ENCODE results near the gene ST6GALNAC1. TPM values are rescaled to one million over a fixed set of nuclear protein-coding genes. Genes with fewer than 3 reads are reported as not detected.
"Not testable (repeated sequence)": the region's sequence is repeated elsewhere in the genome, so short reads cannot be mapped to it uniquely, and the experiment has no call there.

The ST6GALNAC1 gene
- total RNA-seq, 1 donor from 2014 or later: not detected

GRCh38 chr17:76642032-76642561 lies 1.5 kb downstream of the ST6GALNAC1 start:
- no peak for DNase-seq (ENCODE audit: low spot score)

- peak; percentile 41 for DNase-seq (ENCODE audit: low spot score)
Measured at GRCh38 chr17:76641501-76641900, 2.1 kb downstream of the ST6GALNAC1 start.

GRCh38 chr17:76640550-76641380 lies 2.8 kb downstream of the ST6GALNAC1 start:
- no peak for DNase-seq (ENCODE audit: low spot score)

- no peak for DNase-seq (ENCODE audit: low spot score)
Measured at GRCh38 chr17:76638263-76638662, 5.3 kb downstream of the ST6GALNAC1 start.

- not testable (repeated sequence) for DNase-seq (ENCODE audit: low spot score)
Measured at GRCh38 chr17:76636486-76637206, 6.9 kb downstream of the ST6GALNAC1 start.

GRCh38 chr17:76635659-76636360 lies 7.7 kb downstream of the ST6GALNAC1 start:
- DNase-seq (ENCODE audit: low spot score): peak; percentile 81

- no peak for DNase-seq (ENCODE audit: low spot score)
Measured at GRCh38 chr17:76635039-76635438, 8.5 kb downstream of the ST6GALNAC1 start.

GRCh38 chr17:76633628-76634328 lies 9.8 kb downstream of the ST6GALNAC1 start:
- no peak for DNase-seq (ENCODE audit: low spot score)

- DNase-seq (ENCODE audit: low spot score): peak; percentile 34
Measured at GRCh38 chr17:76631821-76632565, 11.6 kb downstream of the ST6GALNAC1 start.

GRCh38 chr17:76630151-76630550 lies 13.4 kb downstream of the ST6GALNAC1 start:
- no peak for DNase-seq (ENCODE audit: low spot score)

GRCh38 chr17:76627510-76627909 lies 16.0 kb downstream of the ST6GALNAC1 start:
- DNase-seq (ENCODE audit: low spot score): no peak

- DNase-seq (ENCODE audit: low spot score): no peak
Measured at GRCh38 chr17:76626442-76626841, 17.1 kb downstream of the ST6GALNAC1 start.

GRCh38 chr17:76625496-76625895 lies 18.1 kb downstream of the ST6GALNAC1 start:
- no peak for DNase-seq (ENCODE audit: low spot score)

GRCh38 chr17:76623271-76624146 lies 20.0 kb downstream of the ST6GALNAC1 start:
- peak; percentile 66 for DNase-seq (ENCODE audit: low spot score)

- DNase-seq (ENCODE audit: low spot score): no peak
Measured at GRCh38 chr17:76617838-76618237, 25.7 kb downstream of the ST6GALNAC1 start.

GRCh38 chr17:76614912-76615617 lies 28.5 kb downstream of the ST6GALNAC1 start:
- DNase-seq (ENCODE audit: low spot score): no peak

GRCh38 chr17:76614064-76614759 lies 29.3 kb downstream of the ST6GALNAC1 start:
- peak; percentile 59 for DNase-seq (ENCODE audit: low spot score)
